GM18517 (cell line): Measurements from ENCODE around the gene TARBP1.
A peak's percentile ranks its signal among the peaks of the same experiment; 100 is the strongest.
"Not testable (repeated sequence)": the region's sequence is repeated elsewhere in the genome, so short reads cannot be mapped to it uniquely, and the experiment has no call there.

Experiments used
- ATAC-seq: cut with Tn5 transposase; IDR thresholded peaks from one replicate; pipeline ENCODE4 v1.9.1; 2021; ENCODE audit warnings: mild to moderate bottlenecking, moderate library complexity; ENCODE audit not compliant: unreplicated experiment

TARBP1 gene

DNA sequence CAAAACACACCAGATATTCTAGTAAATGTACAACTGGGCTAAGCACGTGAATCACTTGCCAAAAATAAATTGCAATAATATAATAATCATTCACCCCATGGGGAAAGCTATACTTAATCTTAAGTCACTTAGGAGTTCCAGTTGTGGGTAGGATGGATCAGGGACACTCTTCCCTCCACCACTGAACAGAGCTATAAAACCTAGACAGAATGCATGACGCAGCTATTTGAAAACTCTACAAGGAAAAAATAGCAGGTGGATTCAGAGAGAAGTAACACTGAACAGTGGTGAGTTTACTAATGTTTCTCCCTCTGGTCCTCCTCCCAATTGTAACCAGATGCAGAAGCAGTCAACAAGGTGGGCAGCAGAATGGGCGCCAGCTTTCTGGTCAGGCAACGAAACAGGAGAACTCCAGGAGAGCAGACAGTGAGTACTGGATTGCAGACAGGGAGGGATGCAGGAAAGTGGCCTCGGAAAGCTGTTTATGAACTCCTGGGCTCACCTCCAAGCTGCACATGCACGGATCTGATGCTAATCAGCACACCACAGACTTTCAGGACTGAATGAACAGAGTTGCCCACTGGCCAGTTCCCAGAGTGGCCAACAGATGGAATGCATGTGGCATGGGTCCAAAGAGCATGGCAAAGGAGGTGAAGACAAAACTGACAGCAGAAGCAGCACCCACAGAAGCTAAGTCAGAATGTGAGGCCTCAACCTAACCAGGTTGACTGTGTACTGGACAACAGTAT is 41.4 kb downstream of the TARBP1 start:
- no peak for ATAC-seq

DNA sequence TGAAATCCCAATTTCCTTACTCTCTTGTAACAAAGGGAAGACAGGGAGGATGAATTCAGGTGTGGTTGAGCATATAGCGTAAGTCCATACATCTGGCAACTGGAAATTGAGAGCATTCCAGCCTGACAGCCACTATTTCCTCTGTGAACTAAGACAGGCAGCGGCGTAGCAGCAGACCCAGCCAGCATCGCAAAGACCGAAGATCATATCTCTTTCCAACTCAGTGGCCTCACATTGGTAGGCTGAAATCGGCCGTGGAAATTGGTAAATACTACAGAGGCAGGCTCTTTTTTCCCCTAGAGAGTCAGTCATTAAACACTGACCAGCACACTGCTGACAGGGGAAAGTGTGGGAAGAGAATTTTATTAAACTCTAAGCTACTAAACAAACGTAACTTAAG is 43.4 kb downstream of the TARBP1 start:
- ATAC-seq = no peak

DNA sequence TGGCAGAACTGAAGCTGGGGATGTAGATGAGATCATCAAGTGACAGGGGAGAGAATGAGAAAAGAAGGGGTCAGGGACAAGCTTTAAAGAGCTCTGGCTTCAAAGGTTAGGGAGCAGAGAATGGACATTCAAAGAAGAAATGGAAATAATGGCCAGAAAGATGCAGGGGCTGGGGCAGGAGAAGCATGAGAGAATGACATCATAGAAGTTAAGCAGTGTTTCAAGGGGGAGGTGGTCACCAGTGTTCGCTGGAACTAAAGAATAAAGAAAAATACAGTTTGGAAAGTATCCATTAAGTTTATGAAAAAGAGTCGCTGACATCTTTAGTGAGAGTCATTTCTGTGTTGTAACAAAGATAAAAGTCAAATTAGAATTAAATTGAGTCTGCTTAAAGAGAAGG is 44.3 kb downstream of the TARBP1 start:
- no peak for ATAC-seq

DNA sequence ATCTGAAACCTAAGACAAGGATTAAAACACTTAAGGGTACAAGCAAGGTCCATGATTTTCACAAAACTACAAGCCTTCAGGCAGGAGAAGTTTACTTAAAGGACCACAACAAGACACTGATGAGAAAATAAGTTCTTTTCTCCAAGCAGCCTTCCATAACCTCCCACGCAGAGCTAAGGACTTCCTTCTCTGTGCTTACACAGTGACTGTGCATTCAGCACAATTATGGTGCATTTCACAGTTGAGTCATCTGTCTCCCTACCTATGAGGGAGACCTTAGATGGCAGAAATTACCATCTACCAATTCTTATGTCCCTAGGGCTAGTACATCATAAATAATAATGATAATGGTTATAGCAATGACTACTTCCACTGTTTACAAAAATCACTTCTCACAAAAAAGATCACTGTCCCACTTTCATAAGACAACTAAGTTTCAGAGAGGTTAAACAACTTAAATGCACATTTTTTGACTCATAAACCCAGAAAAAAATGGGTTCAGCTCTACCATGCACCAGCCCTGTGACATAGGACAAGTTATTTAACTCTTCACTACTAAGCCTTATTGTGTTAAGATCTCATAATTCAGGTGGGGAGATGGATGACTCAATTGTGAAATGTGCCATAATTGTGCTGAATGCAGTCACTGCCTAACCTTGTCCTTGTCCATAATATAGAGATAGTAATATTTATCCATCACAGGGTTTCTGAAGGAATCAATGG is 45.3 kb downstream of the TARBP1 start:
- ATAC-seq = no peak

DNA sequence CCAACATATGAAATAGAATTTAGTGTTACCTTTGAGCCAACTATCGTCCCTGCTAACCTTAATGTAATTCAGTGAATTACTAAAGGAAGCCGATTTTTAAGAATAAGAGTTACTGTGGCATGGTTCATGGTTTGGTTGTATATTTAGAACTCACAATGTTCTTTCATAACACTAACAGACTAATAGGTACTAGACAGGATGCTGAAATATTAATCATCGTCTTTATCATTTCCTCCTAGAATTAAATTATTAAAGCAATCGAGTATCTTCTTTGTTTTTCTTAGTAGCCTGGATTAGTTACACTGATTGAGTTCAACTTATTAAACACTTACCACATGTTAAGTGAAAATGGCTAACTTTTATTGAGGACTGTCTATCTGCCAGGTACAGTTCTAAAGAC is 47.7 kb downstream of the TARBP1 start:
- ATAC-seq = no peak

DNA sequence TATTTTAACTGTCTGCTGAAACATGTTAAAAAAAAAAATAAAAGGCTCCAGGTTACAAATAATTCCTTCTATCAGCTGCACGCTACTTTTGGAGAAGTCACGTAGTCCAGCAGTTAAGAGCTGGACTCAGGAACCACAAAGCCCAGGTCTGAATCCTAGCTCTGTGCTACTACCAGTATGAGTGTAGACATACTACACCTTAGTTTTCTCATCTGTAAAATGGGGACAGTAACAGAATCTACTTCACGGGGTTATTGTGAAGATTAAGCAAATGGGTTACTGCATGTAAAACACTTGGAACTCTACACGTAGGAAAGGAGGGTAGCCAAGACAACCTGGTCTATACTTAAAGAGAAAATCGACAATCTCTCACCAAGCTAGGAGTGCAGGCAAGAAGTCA is 48.3 kb downstream of the TARBP1 start:
- ATAC-seq = no peak

DNA sequence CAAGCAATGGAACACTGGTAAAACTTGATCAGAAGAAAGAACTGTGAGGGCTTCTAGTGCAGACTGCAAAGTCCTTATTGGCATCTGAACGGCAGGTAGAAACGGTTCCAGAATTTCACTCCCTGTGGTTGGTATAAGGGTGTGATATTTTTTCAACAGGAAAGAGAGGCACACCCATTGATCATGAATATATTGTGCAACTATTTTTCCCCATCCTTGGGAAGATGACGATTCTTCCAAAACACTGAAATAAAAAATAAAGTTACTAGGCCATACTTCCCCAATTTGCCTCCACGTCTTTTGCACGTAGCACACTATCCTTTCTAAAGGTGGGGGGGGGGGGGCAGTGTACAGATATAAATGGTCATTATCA is 49.6 kb downstream of the TARBP1 start:
- no peak for ATAC-seq

DNA sequence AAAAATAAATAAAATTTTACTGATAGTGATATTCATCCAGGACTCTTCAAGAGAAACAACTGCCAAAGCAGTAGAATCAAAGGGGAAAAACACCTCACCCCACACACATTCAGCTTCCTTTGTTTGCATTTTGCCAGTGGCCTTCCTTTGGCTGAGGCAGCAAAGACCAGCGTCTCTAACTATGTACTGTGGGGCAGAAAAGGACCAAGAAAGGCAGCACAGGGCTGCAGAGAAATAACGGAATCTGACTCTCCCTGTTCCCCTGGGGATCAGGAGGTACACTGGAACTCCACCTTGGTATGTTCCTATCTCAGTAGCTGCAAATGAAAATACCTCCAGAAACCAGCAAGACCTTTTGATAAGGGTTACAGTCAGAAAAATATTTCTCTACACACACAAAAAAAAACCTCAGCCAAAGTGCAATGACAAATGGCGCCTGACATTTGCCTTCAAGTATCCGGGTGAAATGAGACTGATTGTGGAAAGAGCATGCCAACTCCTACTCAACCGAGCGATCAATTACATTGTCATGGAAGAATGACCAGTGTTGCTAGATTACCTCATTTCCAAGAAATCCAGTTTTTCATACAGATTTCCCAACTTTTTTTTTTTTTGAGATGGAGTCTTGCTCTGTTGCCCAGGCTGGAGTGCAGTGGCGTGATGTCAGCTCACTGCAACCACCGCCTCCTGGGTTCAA is 50.9 kb downstream of the TARBP1 start:
- no peak for ATAC-seq

DNA sequence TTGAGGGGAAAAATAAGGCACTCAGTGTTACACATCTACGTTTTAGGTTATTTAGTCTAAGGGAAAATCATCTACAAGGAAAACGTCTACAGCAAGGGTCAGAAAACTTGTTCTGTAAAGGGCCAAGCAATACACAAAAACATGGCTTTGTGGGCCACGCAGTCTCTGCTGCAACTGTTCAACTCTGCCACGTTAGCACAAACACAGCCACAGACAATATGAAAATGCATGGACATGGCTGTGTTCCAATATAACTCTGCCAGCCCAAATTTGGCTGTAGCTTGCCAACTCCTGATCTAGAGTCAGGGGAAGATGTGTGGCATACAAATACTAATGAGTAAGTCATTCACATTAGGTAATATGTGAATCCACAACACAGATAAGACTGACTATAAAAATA is 65.0 kb downstream of the TARBP1 start:
- no peak for ATAC-seq

DNA sequence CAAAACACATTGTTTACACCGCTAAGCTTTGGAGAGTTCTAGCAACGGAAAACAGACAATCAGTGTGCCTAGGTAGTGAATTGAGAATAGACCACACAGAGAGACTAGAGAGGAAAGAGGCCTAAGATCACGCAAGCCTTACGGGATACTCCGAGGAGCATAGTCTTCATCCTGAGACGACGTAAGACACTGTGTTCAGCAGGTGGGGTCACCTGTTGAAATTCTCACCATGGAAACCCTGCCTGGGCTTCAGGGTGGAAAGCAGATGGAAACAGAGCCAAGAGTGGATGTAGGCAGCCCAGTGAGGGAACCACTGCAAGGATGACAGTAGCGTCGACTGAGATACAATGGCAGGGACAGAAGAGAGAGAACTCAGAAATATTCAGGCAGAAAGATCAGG is 65.5 kb downstream of the TARBP1 start:
- ATAC-seq = no peak

DNA sequence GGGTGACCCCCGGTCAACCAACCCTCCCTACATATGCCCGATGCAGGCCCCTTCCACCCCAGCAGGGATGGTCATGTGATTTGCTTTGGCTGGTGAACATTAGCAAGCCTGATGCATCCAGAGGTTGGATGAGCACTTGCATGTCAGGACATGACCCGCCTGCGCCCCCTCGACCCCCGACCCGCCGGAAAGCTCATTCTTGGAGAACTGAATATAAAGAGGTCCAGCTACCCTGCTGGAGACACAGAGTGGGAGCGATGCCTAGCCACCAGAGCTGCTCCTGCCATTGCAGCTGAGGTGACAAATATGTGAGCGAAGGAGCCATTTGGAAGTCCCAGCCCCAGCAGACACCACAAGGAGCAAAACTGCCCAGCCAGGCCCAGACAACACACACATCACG is 66.1 kb downstream of the TARBP1 start:
- ATAC-seq = no peak

DNA sequence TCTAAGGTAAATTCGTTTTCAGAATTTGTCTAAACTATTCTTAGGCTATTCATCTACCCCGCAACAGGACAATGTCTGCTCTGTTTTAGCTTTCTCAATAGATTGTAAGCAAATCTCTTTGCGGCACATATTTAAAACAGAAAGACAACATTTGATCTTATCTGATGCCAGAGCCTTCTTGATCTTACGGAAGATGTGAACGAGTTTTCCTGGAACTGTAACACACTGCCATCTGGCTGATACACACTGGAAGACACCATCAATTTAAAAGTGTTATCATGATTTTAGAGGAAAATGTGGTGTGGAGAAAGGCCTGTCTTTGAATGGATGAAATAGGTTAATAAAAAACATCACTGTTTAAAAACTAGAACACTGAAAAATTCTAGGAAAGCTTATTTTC is 69.7 kb downstream of the TARBP1 start:
- no peak for ATAC-seq

DNA sequence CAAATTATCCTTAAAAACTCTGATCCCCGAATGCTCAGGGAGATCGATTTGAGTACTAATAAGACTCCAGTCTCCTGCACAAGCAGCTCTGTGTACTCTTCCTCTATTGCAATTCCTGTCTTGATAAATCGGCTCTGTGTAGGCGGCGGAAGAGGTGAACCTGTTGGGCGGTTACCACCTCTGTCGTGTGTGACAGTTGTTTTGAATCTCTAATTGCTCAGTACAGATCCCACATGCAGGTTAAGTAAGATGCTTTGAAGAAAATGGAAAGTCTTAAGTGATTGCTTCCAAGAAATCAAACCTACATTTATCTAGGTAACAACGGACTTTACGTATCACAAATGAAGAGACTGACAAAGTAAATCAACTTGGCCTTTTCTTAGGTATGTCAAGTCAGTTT is 70.2 kb downstream of the TARBP1 start:
- no peak for ATAC-seq

DNA sequence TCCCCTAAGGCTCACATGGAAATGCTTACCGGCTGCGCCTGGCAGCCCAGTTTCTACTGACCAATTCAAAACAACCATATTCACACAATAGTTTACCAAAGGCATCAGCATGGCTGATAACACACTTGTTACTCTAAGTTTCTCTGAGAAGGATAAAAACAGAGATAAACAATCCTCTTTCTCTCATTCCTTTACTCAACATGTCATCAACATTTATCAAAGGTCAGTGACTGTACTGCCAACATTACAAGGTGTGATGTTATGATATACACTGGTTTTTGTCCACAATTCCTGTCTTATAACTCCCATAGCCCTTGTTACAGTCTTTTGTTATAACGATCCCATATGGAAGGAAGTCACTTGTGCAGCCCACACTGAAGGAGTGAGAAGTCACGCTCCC is 72.1 kb downstream of the TARBP1 start:
- no peak for ATAC-seq

DNA sequence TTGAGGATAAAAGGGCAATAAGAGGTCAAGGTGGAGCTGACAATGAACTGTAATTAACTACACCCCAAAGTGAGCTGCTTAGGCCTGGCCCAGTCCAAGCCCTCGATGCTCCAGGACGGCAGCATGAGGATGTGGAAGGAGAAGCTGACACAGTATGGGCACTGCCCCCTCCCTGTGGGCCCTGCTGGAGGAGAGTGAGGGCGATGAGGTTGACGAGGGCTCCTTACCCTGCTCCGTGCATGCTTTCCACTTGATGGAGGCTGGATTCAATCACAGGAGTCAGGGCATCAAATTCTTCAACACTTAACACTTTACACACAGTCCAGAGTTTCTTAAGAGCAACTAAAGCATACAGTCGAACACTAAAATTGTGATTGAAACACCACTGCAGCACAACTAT is 73.3 kb downstream of the TARBP1 start:
- no peak for ATAC-seq

DNA sequence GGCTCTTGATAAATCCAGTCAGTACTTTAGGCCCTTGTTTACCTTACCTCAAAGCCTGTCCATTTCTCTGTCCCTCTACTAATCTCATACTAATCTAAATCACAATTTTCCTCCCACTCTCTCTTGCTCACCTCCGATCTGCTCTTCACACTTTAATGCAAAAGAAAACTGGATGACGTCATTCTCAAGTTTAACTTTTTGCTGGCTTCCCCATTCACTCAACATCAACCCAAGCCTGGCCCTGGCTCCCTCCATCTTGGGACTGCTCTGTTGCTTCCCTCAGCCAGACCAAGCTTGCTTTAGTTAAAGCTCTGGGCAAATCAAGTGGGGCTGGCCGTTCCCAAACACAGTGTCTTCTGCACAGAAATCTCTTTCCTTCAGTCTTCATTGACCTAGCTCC is 76.0 kb downstream of the TARBP1 start:
- no peak for ATAC-seq

DNA sequence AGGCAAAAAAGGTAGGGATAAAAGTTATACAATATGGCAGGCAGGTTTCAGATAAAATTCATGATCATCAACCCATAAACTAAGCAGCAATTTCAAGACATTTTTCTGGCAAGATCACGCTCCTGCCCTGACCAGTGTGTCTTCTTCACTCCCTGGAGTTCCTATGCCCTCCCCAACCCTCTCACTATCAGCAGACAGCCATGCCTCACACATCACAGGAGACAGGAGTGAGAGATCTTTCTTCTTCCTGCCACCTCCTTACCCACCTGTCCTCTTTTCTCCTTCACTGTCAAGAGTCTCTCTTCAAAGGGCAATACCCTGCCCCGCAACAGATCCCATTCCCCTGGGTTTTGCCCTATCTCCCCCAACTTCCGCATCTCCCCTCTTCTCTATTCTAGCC is 77.3 kb downstream of the TARBP1 start:
- ATAC-seq = no peak

DNA sequence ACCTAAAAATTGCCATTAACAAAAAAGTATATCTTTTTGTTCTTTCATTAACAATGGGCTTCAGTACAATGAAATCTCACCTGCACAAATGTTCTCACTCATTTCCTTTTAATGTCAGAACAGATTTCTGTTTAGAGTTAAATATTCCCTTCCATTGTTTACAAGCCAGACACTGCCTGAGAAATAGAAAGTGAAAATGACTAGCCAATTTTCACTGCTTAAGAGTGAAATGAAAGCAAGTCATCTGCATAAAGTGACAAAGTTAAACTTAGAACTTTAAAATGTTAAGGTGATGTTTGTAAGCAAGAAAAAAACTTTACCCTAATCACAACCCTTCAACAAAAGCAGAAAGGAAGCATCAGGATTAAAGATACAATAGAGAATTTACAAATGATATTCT is 78.2 kb downstream of the TARBP1 start:
- ATAC-seq = peak; percentile 55

DNA sequence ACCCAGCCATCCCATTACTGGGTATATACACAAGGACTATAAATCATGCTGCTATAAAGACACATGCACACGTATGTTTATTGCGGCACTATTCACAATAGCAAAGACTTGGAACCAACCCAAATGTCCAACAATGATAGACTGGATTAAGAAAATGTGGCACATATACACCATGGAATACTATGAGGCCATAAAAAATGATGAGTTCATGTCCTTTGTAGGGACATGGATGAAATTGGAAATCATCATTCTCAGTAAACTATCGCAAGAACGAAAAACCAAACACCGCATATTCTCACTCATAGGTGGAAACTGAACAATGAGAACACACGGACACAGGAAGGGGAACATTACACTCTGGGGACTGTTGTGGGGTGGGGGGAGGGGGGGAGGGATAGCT is 79.5 kb downstream of the TARBP1 start:
- ATAC-seq = not testable (repeated sequence)

DNA sequence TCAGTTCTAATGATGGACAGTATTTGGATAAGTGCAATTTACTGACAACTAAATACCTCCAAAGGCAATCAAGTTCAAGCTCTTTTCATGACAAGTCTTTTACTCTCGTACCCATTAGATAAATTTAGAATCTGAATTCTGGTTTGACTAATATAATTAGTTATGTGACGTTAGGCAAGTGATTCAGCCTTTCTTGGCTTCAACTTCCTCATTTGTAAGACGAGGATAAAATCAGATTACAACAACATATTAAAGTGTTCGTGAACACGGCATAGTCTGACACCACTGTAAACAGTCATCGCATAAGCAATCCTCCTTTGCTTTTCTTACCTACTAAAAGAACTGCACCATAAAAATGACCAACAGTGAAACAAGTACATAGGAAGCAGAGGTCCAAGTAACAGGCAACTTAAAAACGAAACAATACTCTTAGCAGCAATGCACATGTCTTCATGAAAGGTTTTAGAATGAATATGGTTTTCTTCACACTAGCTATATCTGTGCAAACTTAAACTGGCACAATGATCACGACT is 80.1 kb downstream of the TARBP1 start:
- ATAC-seq = peak; percentile 70

DNA sequence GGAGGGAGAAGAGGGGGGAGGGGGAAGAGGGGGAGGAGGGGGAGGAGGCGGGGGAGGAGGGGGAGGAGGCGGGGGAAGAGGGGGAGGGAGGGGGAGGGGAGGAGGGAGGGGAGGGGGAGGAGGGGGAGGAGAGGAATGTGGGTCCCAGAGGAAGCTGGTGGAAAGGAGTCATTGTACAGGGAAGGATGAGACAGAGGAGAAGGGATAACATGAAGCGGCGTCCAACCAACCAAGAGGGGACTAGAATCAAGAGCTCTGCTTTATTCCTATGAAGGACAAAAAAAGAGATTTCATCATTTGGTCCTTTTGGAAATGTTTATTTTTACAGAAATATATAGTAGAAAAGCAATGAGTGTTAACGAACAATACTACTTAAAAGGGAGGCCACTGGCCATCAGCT is 81.2 kb downstream of the TARBP1 start:
- no peak for ATAC-seq

DNA sequence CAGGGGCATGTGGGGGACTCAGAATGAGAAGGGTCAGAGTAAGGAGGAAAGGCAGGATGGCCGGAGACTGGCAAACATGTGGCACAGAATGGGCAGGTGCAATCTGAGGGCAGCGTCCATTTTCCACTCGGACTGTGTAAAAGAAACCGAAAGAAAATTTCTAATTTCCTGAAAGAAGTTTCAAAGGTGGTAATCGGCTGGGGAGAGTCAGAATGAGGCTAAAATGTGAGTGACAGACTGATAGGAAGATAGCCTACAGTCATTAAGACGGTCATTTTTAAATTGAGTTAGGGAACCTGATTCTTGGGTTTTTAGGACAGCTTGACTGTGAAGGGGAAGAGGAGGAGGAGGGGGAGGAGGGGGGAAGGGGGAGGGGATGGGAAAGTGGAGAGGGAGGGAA is 82.1 kb downstream of the TARBP1 start:
- ATAC-seq = no peak
